Measurements from ENCODE around the gene MRGPRX2.

- TF ChIP-seq CTCF (IDR thresholded peaks at IDR 0.05), result no peak
- no peak for TF ChIP-seq MAX (IDR thresholded peaks at IDR 0.05; ENCODE audit: low read depth)
- no peak for TF ChIP-seq POLR2AphosphoS5 (IDR thresholded peaks at IDR 0.05; ENCODE audit: low read depth, low read length)
- no peak for TF ChIP-seq YY1 (IDR thresholded peaks at IDR 0.05; ENCODE audit: low read depth)
- no peak for TF ChIP-seq TEAD4 (IDR thresholded peaks at IDR 0.05; ENCODE audit: borderline replicate concordance, insufficient read depth)
- no peak for TF ChIP-seq EP300 (IDR thresholded peaks at IDR 0.05; ENCODE audit: borderline replicate concordance in 1 of 2, low read depth in 1 of 2, low read length in 1 of 2)
- TF ChIP-seq USF1 (IDR thresholded peaks at IDR 0.05; ENCODE audit: borderline replicate concordance, low read depth), result no peak
These were observed 6.6 kb downstream of the MRGPRX2 start for GRCh38 chr11:19053909-19054308.

Data from SK-N-SH (cell line).